Fibroblast of lung (primary cell): Measurements from ENCODE around the gene TMEM135. TPM values are rescaled to one million over a fixed set of nuclear protein-coding genes. Genes with fewer than 3 reads are reported as not detected.

Source experiments
- DNase-seq, 2 donors: peaks; one replicate each; pipeline versions ENCODE4 v3.0.0 to v3.0.0-alpha.2; 2010; ENCODE audit warnings: low read depth in 2 of 2
- H2AFZ ChIP-seq: 2 replicates; pipeline ENCODE4 v1.5.1; 2012; ENCODE audit warnings: low read length, control low read depth, inconsistent platforms
- H3K27ac ChIP-seq: 2 replicates; pipeline ENCODE4 v1.5.1; 2011; ENCODE audit warnings: low read length, control low read depth; ENCODE audit not compliant: insufficient read depth
- H3K27me3 ChIP-seq: 2 replicates; pipeline ENCODE4 v1.5.1; 2011; ENCODE audit warnings: mild to moderate bottlenecking, low read length; ENCODE audit not compliant: control insufficient read depth, insufficient read depth
- H3K36me3 ChIP-seq: 2 replicates; pipeline ENCODE4 v1.5.1; 2011; ENCODE audit warnings: low read length; ENCODE audit not compliant: control insufficient read depth, insufficient read depth
- H3K4me1 ChIP-seq: 2 replicates; pipeline ENCODE4 v1.5.1; 2011; ENCODE audit warnings: low read length; ENCODE audit not compliant: control insufficient read depth, insufficient read depth; ENCODE audit errors: extremely low read depth
- H3K4me2 ChIP-seq: 2 replicates; pipeline ENCODE4 v1.5.1; 2011; ENCODE audit warnings: low read length, control low read depth; ENCODE audit not compliant: insufficient read depth; ENCODE audit errors: extremely low read depth
- H3K4me3 ChIP-seq, 4 experiments: fragments of 200-600 bp in 1 of 4; sonication (generic) in 1 of 4; replicated peaks in 1 of 4; 2 replicates each; pipeline ENCODE4 v1.5.1; 2011 to 2016; ENCODE audit warnings: low read length in 4 of 4, low read depth in 3 of 4, mild to moderate bottlenecking in 3 of 4, control low read depth in 2 of 4, inconsistent platforms in 1 of 4, mixed read lengths in 1 of 4; ENCODE audit not compliant: insufficient read depth in 1 of 4; ENCODE audit errors: control extremely low read depth in 1 of 4
- H3K79me2 ChIP-seq: 2 replicates; pipeline ENCODE4 v1.5.1; 2012; ENCODE audit warnings: mild to moderate bottlenecking, low read length, inconsistent platforms; ENCODE audit not compliant: control insufficient read depth, insufficient read depth
- H3K9ac ChIP-seq: 2 replicates; pipeline ENCODE4 v1.5.1; 2011; ENCODE audit warnings: mild to moderate bottlenecking, low read length, control low read depth; ENCODE audit not compliant: insufficient read depth
- H3K9me3 ChIP-seq: 2 replicates; pipeline ENCODE4 v1.5.1; 2012; ENCODE audit warnings: low read depth, low read length; ENCODE audit not compliant: control insufficient read depth, insufficient read depth
- H4K20me1 ChIP-seq: 2 replicates; pipeline ENCODE4 v1.5.1; 2011; ENCODE audit warnings: low read length; ENCODE audit not compliant: control insufficient read depth, insufficient read depth; ENCODE audit errors: extremely low read depth
- CTCF ChIP-seq, 2 donors: IDR thresholded peaks in 1 of 2; conservative IDR thresholded peaks in 1 of 2; 1 replicate in 1 of 2; 2 replicates in 1 of 2; pipeline ENCODE4 v1.5.1; 2011 to 2012; ENCODE audit warnings: low read length in 2 of 2, control low read depth in 1 of 2, inconsistent platforms in 1 of 2, low read depth in 1 of 2, mild to moderate bottlenecking in 1 of 2
- EZH2 ChIP-seq: IDR thresholded peaks from 2 replicates; pipeline ENCODE4 v1.5.1; 2012; ENCODE audit warnings: low read length, control low read depth, mild to moderate bottlenecking; ENCODE audit errors: missing control alignments
- polyA plus RNA-seq, 2 donors: library from polyadenylated mRNA; depleted of rRNA in 1 of 2; stranded (reverse) in 1 of 2; unstranded in 1 of 2; fragments of >200 nt; gene quantifications; 2 replicates each; pipeline ENCODE4 v1.2.1, GENCODE V29; 2011 to 2012; ENCODE audit warnings: missing spikeins in 1 of 2
- total RNA-seq: library from RNA; depleted of rRNA; stranded (reverse); fragments of >200 nt; gene quantifications from 2 replicates; pipeline ENCODE4 v1.2.1, GENCODE V29; 2014

The TMEM135 gene
- total and polyA plus RNA-seq, 2 donors (not counting 1 experiment from before 2014, with no cell fraction given): 17.3 to 20.6 TPM

DNA sequence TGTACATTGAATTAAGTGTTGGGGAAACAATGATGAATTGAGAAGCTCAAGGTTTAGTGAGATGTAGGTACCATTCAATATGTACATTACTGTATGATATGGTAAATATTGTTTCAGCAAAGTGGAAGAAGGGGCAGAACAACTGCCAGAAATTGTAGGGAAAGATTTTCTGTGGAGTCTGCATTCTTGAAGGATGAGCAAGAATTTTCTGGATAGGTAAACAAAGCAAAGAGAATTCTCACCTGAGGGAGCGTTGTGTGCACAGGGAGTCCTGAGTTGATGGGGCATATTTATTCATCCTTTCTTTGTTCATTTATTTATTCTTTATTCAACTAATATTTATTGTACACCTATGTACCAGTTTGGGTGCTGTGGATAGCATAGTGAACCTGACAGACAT lies 83.2 kb downstream of the TMEM135 start:
- DNase-seq: no peak
- Histone ChIP-seq H3K79me2 (no peaks in the 10 kb centered on the region), H4K20me1 (no peaks in the 10 kb centered on the region), H3K9me3 (no peaks in the 10 kb centered on the region), H3K27me3 (no peaks in the 10 kb centered on the region), H3K4me3 (no peak overlapping the region), H3K9ac (no peak overlapping the region), H3K4me1 (no peaks in the 10 kb centered on the region), H3K4me2 (no peak overlapping the region), H3K36me3 (no peaks in the 10 kb centered on the region), H3K27ac (no peak overlapping the region), H2AFZ (no peak overlapping the region)
- TF ChIP-seq CTCF (conservative IDR thresholded peaks at IDR 0.05 in 1 of 2, IDR thresholded peaks at IDR 0.05 in 1 of 2; ENCODE audit: low read depth in 1 of 2, low read length in 2 of 2) (no peak), EZH2 (no peak)

GRCh38 chr11:87122852-87123251 lies 85.1 kb downstream of the TMEM135 start:
- Histone ChIP-seq H3K9me3 (no peaks in the 10 kb centered on the region), H2AFZ (no peak overlapping the region), H3K4me2 (no peak overlapping the region), H3K36me3 (no peaks in the 10 kb centered on the region), H3K9ac (no peak overlapping the region), H3K27me3 (no peaks in the 10 kb centered on the region), H3K79me2 (no peaks in the 10 kb centered on the region), H3K4me3 (no peak overlapping the region), H3K4me1 (no peaks in the 10 kb centered on the region), H3K27ac (no peak overlapping the region), H4K20me1 (no peaks in the 10 kb centered on the region)
- TF ChIP-seq EZH2 (no peak), CTCF (conservative IDR thresholded peaks at IDR 0.05 in 1 of 2, IDR thresholded peaks at IDR 0.05 in 1 of 2; ENCODE audit: low read depth in 1 of 2, low read length in 2 of 2) (no peak)
- DNase-seq: no peak

GRCh38 chr11:87125257-87125656 lies 87.5 kb downstream of the TMEM135 start:
- Histone ChIP-seq H3K79me2 (no peaks in the 10 kb centered on the region), H3K9ac (no peak overlapping the region), H3K4me1 (no peaks in the 10 kb centered on the region), H3K4me3 (no peak overlapping the region), H3K27ac (no peak overlapping the region), H3K27me3 (no peaks in the 10 kb centered on the region), H3K9me3 (no peaks in the 10 kb centered on the region), H3K36me3 (no peaks in the 10 kb centered on the region), H3K4me2 (no peak overlapping the region), H2AFZ (no peak overlapping the region), H4K20me1 (no peaks in the 10 kb centered on the region)
- TF ChIP-seq CTCF (conservative IDR thresholded peaks at IDR 0.05 in 1 of 2, IDR thresholded peaks at IDR 0.05 in 1 of 2; ENCODE audit: low read depth in 1 of 2, low read length in 2 of 2) (no peak), EZH2 (no peak)
- DNase-seq: peak in 1 of 2 donors; percentile 70
